Choroid plexus epithelial cell (primary cell): ENCODE data around the gene TEX26.

ENCODE experiments used
- DNase-seq: peaks from one replicate; pipeline ENCODE4 v3.0.0-alpha.2; 2010; ENCODE audit warnings: low read depth
- H3K4me3 ChIP-seq: 2 replicates; pipeline ENCODE4 v1.5.1; 2011; ENCODE audit warnings: low read depth, mild to moderate bottlenecking, control low read depth, low read length, moderate library complexity
- CTCF ChIP-seq: conservative IDR thresholded peaks from 2 replicates; pipeline ENCODE4 v1.5.1; 2011; ENCODE audit warnings: low read depth, mild to moderate bottlenecking, control low read depth, inconsistent platforms, low read length, moderate library complexity

TEX26 gene

GRCh38 chr13:30957258-30957943 lies 24.9 kb downstream of the TEX26 start:
- TF ChIP-seq CTCF = no peak
- no peak for DNase-seq
- H3K4me3 ChIP-seq = no peak overlapping the region

GRCh38 chr13:30959678-30960077 lies 27.2 kb downstream of the TEX26 start:
- no peak overlapping the region for H3K4me3 ChIP-seq
- TF ChIP-seq CTCF = no peak
- DNase-seq = no peak

- peak; percentile 76 for DNase-seq
- no peak for TF ChIP-seq CTCF
- H3K4me3 ChIP-seq = no peak overlapping the region
These were observed 31.3 kb downstream of the TEX26 start for GRCh38 chr13:30963791-30964190.

GRCh38 chr13:30965380-30965779 lies 32.9 kb downstream of the TEX26 start:
- TF ChIP-seq CTCF = no peak
- H3K4me3 ChIP-seq = no peak overlapping the region
- DNase-seq = peak; percentile 20

- no peak for TF ChIP-seq CTCF
- no peak for DNase-seq
- H3K4me3 ChIP-seq = no peak overlapping the region
These were observed 33.6 kb downstream of the TEX26 start for GRCh38 chr13:30966101-30966500.

- H3K4me3 ChIP-seq = no peak overlapping the region
- TF ChIP-seq CTCF = no peak
- peak; percentile 76 for DNase-seq
These were observed 36.4 kb downstream of the TEX26 start for GRCh38 chr13:30968846-30969245.

GRCh38 chr13:30971575-30971974 lies 39.1 kb downstream of the TEX26 start:
- no peak overlapping the region for H3K4me3 ChIP-seq
- TF ChIP-seq CTCF = no peak
- peak; percentile 37 for DNase-seq
